SJSA1 (cell line): ENCODE measurements around the gene TAF3. TPM values are rescaled to one million over a fixed set of nuclear protein-coding genes. Genes with fewer than 3 reads are reported as not detected.

Experiments
- DNase-seq, 2 experiments: peaks; one replicate each; pipeline ENCODE4 v3.0.0-alpha.2; 2015 to 2020; ENCODE audit warnings: low spot score in 2 of 2, low read depth in 1 of 2
- H3K27ac ChIP-seq: fragments of 250-450 bp; sonication (Bioruptor Pico); 2 replicates; pipeline ENCODE4 v1.5.1; 2020; ENCODE audit warnings: mild to moderate bottlenecking, moderate library complexity
- H3K27me3 ChIP-seq: fragments of 250-450 bp; sonication (Bioruptor Pico); replicated peaks from 2 replicates; pipeline ENCODE4 v1.5.1; 2020; ENCODE audit warnings: mild to moderate bottlenecking, moderate library complexity
- H3K36me3 ChIP-seq: fragments of 250-450 bp; sonication (Bioruptor Pico); 2 replicates; pipeline ENCODE4 v1.5.1; 2020; ENCODE audit warnings: mild to moderate bottlenecking
- H3K4me1 ChIP-seq: fragments of 250-450 bp; sonication (Bioruptor Pico); replicated peaks from 2 replicates; pipeline ENCODE4 v1.6.1; 2021; ENCODE audit warnings: mild to moderate bottlenecking
- H3K4me3 ChIP-seq: fragments of 250-450 bp; sonication (Bioruptor Pico); 2 replicates; pipeline ENCODE4 v1.5.1; 2020; ENCODE audit warnings: mild to moderate bottlenecking
- H3K9me3 ChIP-seq: fragments of 250-450 bp; sonication (Bioruptor Pico); replicated peaks from 2 replicates; pipeline ENCODE4 v1.5.1; 2020; ENCODE audit warnings: mild to moderate bottlenecking
- total RNA-seq: library from RNA; depleted of rRNA; stranded (reverse); fragments of >200 nt; shearing (Covaris generic); gene quantifications from 2 replicates; pipeline ENCODE4 v1.2.3, GENCODE V29; 2014

Gene TAF3
- total RNA-seq, 1 experiment from 2014 or later, result 4.4 TPM

- Histone ChIP-seq H3K27me3 (peaks cover 60% of the 10 kb centered on the region), H3K36me3 (no peaks in the 10 kb centered on the region), H3K9me3 (no peaks in the 10 kb centered on the region), H3K4me3 (no peak overlapping the region), H3K4me1 (peaks cover 33% of the 10 kb centered on the region), H3K27ac (no peak overlapping the region)
- no peak for DNase-seq
Observed at GRCh38 chr10:8051109-8051821, 233.0 kb downstream of the TAF3 start.

- peaks cover 56% of the 10 kb centered on the region for H3K27me3 ChIP-seq
- no peaks in the 10 kb centered on the region for H3K36me3 ChIP-seq
- H3K4me1 ChIP-seq, result peaks cover 33% of the 10 kb centered on the region
- H3K4me3 ChIP-seq, result no peak overlapping the region
- no peaks in the 10 kb centered on the region for H3K9me3 ChIP-seq
- H3K27ac ChIP-seq, result no peak overlapping the region
- DNase-seq, result no peak
Observed at GRCh38 chr10:8051851-8052257, 233.5 kb downstream of the TAF3 start.

DNA sequence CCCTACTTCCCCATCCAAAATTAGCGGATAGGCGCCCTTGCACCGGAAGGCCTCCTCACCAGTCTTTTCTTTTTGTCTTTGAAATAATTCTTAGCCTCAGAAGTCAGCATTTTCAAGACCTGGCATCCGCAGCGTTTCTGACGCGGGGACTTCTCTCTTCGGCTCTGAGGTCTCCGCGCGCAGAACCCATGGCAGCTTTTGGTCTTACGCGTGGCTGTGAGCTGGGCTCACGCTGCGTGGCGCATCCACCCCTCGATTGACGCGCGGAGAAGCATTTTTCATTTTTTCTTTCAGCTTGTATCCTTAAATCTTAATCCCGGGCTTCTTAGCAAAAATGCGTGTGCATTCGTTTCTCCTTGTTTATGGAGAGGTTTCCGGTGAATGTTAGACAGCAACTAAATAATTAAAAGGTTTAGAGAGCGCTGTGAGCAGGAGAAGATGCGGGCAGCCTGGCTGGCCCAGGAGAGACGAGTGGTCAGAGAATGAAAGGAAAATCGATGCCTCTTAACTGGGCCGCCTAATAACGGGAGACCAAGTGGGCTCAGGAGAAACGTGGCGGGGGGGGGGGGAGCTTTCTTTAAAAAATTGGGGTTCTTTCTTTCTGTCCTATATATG, 234.1 kb downstream of the TAF3 start:
- Histone ChIP-seq H3K9me3 (no peaks in the 10 kb centered on the region), H3K27ac (no peak overlapping the region), H3K36me3 (no peaks in the 10 kb centered on the region), H3K4me1 (peaks cover 33% of the 10 kb centered on the region), H3K27me3 (peaks cover 50% of the 10 kb centered on the region), H3K4me3 (no peak overlapping the region)
- no peak for DNase-seq

DNA sequence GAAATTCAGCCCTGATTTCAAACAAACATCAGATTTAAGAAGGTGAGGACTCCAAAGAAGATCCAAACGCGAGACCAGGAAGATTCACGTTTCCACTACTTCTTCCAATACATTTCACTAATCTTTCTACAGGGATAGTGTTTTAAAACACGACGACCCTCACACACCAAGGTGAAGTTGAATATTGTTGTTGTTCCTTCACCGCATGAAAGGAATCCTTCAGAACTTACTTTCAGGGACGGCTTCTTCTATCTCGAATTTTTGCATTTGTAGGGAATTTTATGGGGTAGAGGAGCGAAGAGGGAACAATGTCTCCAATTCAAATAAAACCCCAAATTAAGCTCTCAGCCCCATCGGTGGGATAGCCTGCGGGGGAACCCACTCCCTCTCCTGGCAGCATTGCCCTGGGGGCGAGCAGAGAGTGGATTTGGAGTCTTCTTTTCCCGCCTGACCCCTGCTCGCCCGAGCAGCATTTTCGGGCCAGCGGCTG, 234.7 kb downstream of the TAF3 start:
- Histone ChIP-seq H3K27me3 (peaks cover 44% of the 10 kb centered on the region), H3K9me3 (no peaks in the 10 kb centered on the region), H3K4me3 (peak overlapping the region; percentile 48), H3K27ac (no peak overlapping the region), H3K36me3 (no peaks in the 10 kb centered on the region), H3K4me1 (peaks cover 33% of the 10 kb centered on the region)
- no peak for DNase-seq

- Histone ChIP-seq H3K36me3 (no peaks in the 10 kb centered on the region), H3K27me3 (peaks cover 38% of the 10 kb centered on the region), H3K4me3 (peak overlapping the region; percentile 48), H3K9me3 (no peaks in the 10 kb centered on the region), H3K27ac (no peak overlapping the region), H3K4me1 (peaks cover 33% of the 10 kb centered on the region)
- DNase-seq, result peak; percentile 79 to 90
Observed at GRCh38 chr10:8053446-8054243, 235.3 kb downstream of the TAF3 start.

GRCh38 chr10:8054244-8054493, 235.9 kb downstream of the TAF3 start:
- H3K27ac ChIP-seq, result no peak overlapping the region
- peaks cover 36% of the 10 kb centered on the region for H3K27me3 ChIP-seq

GRCh38 chr10:8054494-8055407, 236.4 kb downstream of the TAF3 start, which contains the start of gene GATA3:
GATA3 (plus strand) TSS chr10:8054688; CDS start chr10:8055656, 968 bp downstream.
- DNase-seq, result peak; percentile 64 to 78
- H3K4me3 ChIP-seq, result peak within 1 kb of the TSS; percentile 48
- H3K36me3 ChIP-seq, result no peaks in the 10 kb centered on the region
- peaks cover 30% of the 10 kb centered on the region for H3K27me3 ChIP-seq
- no peaks in the 10 kb centered on the region for H3K9me3 ChIP-seq
- no peak within 1 kb of the TSS for H3K27ac ChIP-seq
- peaks cover 26% of the 10 kb centered on the region for H3K4me1 ChIP-seq

More at GRCh38 chr10:8054244-8054493, 235.9 kb downstream of the TAF3 start:
- DNase-seq, result no peak
- no peaks in the 10 kb centered on the region for H3K9me3 ChIP-seq
- peaks cover 32% of the 10 kb centered on the region for H3K4me1 ChIP-seq
- H3K36me3 ChIP-seq, result no peaks in the 10 kb centered on the region
- peak overlapping the region; percentile 48 for H3K4me3 ChIP-seq

DNA sequence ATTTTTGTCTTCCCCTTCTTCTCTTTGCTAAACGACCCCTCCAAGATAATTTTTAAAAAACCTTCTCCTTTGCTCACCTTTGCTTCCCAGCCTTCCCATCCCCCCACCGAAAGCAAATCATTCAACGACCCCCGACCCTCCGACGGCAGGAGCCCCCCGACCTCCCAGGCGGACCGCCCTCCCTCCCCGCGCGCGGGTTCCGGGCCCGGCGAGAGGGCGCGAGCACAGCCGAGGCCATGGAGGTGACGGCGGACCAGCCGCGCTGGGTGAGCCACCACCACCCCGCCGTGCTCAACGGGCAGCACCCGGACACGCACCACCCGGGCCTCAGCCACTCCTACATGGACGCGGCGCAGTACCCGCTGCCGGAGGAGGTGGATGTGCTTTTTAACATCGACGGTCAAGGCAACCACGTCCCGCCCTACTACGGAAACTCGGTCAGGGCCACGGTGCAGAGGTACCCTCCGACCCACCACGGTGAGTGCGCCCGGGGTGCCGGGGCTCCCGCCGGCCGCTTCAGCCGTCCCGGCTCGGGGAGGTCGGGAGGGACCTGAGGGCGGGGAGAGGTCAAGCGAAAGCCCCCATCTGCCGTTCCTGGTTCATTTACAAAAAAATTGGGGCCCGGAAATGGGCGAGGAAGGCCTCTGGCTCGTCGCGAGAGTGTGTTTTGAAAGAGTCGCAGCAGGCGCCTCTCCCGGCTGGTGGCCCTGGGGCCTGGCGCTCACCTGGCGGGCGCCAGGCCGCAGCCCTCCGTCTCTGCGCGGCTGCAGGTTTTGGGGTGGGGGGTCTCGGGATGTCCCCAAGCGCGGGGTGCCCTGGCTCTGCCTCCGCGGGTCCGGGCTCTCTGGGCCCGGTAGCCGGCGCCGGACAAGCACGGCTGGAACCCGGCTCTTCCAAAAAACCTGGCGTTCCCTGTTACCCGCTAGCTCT, 237.4 kb downstream of the TAF3 start:
- Histone ChIP-seq H3K9me3 (no peaks in the 10 kb centered on the region), H3K4me3 (peak overlapping the region; percentile 48), H3K4me1 (peaks cover 17% of the 10 kb centered on the region), H3K27ac (no peak overlapping the region), H3K27me3 (peaks cover 20% of the 10 kb centered on the region), H3K36me3 (no peaks in the 10 kb centered on the region)
- DNase-seq, result no peak

DNA sequence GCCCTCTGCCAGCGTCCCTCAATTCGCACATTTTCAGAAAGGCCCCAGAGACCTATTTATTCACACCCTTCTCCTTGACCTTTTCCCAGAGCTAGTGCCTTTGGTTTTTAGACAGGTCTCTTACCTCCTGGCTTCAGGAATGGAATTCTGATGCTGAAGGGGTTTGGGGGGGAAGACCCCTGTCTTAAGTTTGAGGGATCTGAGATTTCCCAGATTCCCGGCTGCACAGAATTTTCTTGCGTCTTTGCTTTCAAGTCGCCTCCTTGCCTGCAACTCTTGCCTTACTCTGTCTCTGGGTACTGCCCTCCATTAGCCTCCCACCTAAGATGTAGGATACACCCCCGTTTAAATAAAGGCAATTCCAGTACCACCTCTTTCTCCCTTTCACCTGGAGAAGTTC, 238.1 kb downstream of the TAF3 start:
- no peak for DNase-seq
- no peaks in the 10 kb centered on the region for H3K36me3 ChIP-seq
- H3K27ac ChIP-seq, result no peak overlapping the region
- no peak overlapping the region for H3K4me3 ChIP-seq
- H3K27me3 ChIP-seq, result peaks cover 15% of the 10 kb centered on the region
- H3K9me3 ChIP-seq, result no peaks in the 10 kb centered on the region
- peaks cover 15% of the 10 kb centered on the region for H3K4me1 ChIP-seq

GRCh38 chr10:8056871-8057331, 238.6 kb downstream of the TAF3 start:
- H3K27me3 ChIP-seq, result peaks cover 11% of the 10 kb centered on the region
- no peaks in the 10 kb centered on the region for H3K9me3 ChIP-seq
- H3K36me3 ChIP-seq, result no peaks in the 10 kb centered on the region
- no peak for DNase-seq
- no peak overlapping the region for H3K4me3 ChIP-seq
- H3K27ac ChIP-seq, result no peak overlapping the region
- peaks cover 15% of the 10 kb centered on the region for H3K4me1 ChIP-seq

DNA sequence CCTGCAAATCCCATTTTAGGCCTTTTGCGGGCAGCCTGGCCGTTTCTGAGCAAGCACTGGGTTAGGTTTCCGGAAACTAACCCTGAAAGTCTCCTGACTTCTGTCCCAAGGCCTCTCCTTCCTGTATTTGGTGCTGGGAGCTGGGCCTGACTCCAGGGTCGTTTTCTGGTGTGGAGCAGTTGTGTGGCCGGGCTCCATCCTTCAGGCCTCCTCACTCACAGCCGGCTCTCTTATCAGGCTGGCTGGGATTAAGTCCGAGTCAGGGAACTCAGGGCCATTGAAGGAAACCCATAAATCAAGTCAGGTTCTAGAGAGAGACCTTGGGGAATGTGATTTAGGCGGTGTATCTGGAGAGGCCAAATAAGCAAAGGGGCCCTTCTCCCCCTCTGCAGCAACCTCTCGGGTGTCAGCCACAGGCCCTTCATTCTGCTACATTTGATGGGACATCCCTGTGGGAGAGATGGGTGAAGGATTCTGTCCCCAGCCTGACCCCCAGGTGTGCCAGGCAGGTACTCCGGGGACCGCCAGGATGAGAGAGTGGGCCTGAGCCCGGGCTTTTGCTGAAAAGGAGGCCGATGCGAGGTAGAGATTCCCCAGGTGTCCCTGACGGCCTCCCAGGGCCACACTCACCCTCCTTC, 239.4 kb downstream of the TAF3 start:
- Histone ChIP-seq H3K4me1 (peaks cover 15% of the 10 kb centered on the region), H3K27ac (no peak overlapping the region), H3K36me3 (no peaks in the 10 kb centered on the region), H3K27me3 (peaks cover 5% of the 10 kb centered on the region), H3K4me3 (no peak overlapping the region), H3K9me3 (no peaks in the 10 kb centered on the region)
- DNase-seq, result no peak
